Panc1 (cell line): ENCODE results near the gene MAGI2. TPM values are rescaled to one million over a fixed set of nuclear protein-coding genes. Genes with fewer than 3 reads are reported as not detected.

Experiments
- ATAC-seq: fragments of 200-7000 bp; cut with Tn5 transposase; 2 replicates; pipeline ENCODE4 v1.9.1; 2020; ENCODE audit warnings: mild to moderate bottlenecking, moderate library complexity
- BruUV-seq: library from RNA; stranded (reverse); fragments of 400-500 nt; replicated peaks from 2 replicates; lab custom pipeline; 2021; lab: Mats Ljungman, UMichigan
- CTCF ChIA-PET: fragments of 300-600 bp; sonication (Branson Sonifier 250); formaldehyde crosslinking; loops from one replicate; lab custom pipeline; 2022; ENCODE audit warnings: antibody characterized with exemption; lab: Charles Lee
- POLR2A ChIA-PET: fragments of 300-600 bp; sonication (Branson Sonifier 250); formaldehyde crosslinking; loops from one replicate; lab custom pipeline; 2022; ENCODE audit warnings: antibody characterized with exemption; lab: Charles Lee
- DNase-seq: peaks from one replicate; pipeline ENCODE4 v3.0.0-alpha.2; 2010; ENCODE audit warnings: low read depth, low spot score
- H3K27ac ChIP-seq: 2 replicates; pipeline ENCODE4 v1.5.1; 2011; ENCODE audit warnings: mild to moderate bottlenecking, low read length, inconsistent platforms
- H3K27me3 ChIP-seq: fragments of 200-500 bp; sonication (Bioruptor generic); 2 replicates; pipeline ENCODE4 v1.6.0; 2014; ENCODE audit warnings: low read length, inconsistent platforms; ENCODE audit not compliant: control insufficient read depth, insufficient read depth
- H3K36me3 ChIP-seq: fragments of 200-500 bp; sonication (Bioruptor generic); 2 replicates; pipeline ENCODE4 v1.5.1; 2014; ENCODE audit warnings: inconsistent platforms, mild to moderate bottlenecking, low read length, moderate library complexity; ENCODE audit not compliant: control insufficient read depth, insufficient read depth
- H3K4me1 ChIP-seq: 2 replicates; pipeline ENCODE4 v1.5.1; 2011; ENCODE audit warnings: inconsistent platforms, mild to moderate bottlenecking, low read length, moderate library complexity; ENCODE audit not compliant: control insufficient read depth, insufficient read depth
- H3K4me3 ChIP-seq, 2 experiments: 2 replicates each; pipeline ENCODE4 v1.5.1; 2011 to 2012; ENCODE audit warnings: low read depth in 2 of 2, low read length in 2 of 2, mild to moderate bottlenecking in 2 of 2, inconsistent platforms in 1 of 2, moderate library complexity in 1 of 2
- H3K9me3 ChIP-seq: fragments of 200-500 bp; sonication (Bioruptor generic); 2 replicates; pipeline ENCODE4 v1.5.1; 2014; ENCODE audit warnings: low read depth, mild to moderate bottlenecking, inconsistent platforms, low read length, moderate library complexity; ENCODE audit not compliant: control insufficient read depth, insufficient read depth
- CTCF ChIP-seq: fragments of 450-650 bp; IDR thresholded peaks from 2 replicates; pipeline ENCODE4 v1.5.1; 2017; ENCODE audit warnings: mild to moderate bottlenecking
- POLR2AphosphoS5 ChIP-seq: IDR thresholded peaks from 2 replicates; pipeline ENCODE4 v1.6.1; 2012; ENCODE audit warnings: mild to moderate bottlenecking, low read depth, low read length, moderate library complexity
- REST ChIP-seq, 2 experiments: IDR thresholded peaks; 2 replicates each; pipeline ENCODE4 v1.6.1; 2011 to 2012; ENCODE audit warnings: low read depth in 2 of 2, control low read depth in 1 of 2, low read length in 1 of 2, mild to moderate bottlenecking in 1 of 2, moderate library complexity in 1 of 2; ENCODE audit not compliant: insufficient read depth in 1 of 2
- SIN3A ChIP-seq: IDR thresholded peaks from 2 replicates; pipeline ENCODE4 v1.6.1; 2012; ENCODE audit warnings: low read depth, mild to moderate bottlenecking, low read length, moderate library complexity, borderline replicate concordance; ENCODE audit not compliant: insufficient read depth
- TCF7L2 ChIP-seq: IDR thresholded peaks from 2 replicates; pipeline ENCODE4 v1.6.1; 2011; ENCODE audit warnings: mild to moderate bottlenecking, low read depth, low read length, inconsistent platforms
- in situ Hi-C: cut with HindIII; loops from 2 replicates; pipeline ENCODE4 v1.10.0; 2016; ENCODE audit warnings: low sequenced_read_pairs, low pct_unique_long_range_greater_than_20kb
- intact Hi-C: fragments of 100-400 bp; cut with micrococcal nuclease; formaldehyde crosslinking; loops from one replicate; pipeline ENCODE4 v1.10.0; 2022; ENCODE audit not compliant: unreplicated experiment
- total RNA-seq: library from RNA; stranded (reverse); gene quantifications from one replicate; pipeline ENCODE4 v1.2.1, GENCODE V29; 2021; ENCODE audit not compliant: unreplicated experiment

Gene MAGI2
- total RNA-seq, 1 experiment from 2014 or later = 5.4 TPM

GRCh38 chr7:79008786-79009185, 444.7 kb downstream of the MAGI2 start:
- H3K9me3 ChIP-seq = no peaks in the 10 kb centered on the region
- intact Hi-C loops (no loop called here), in situ Hi-C loops (no loop called here)
- ChIA-PET POLR2A (no interaction called here), CTCF (no interaction called here)
- ATAC-seq (no peak), DNase-seq (no peak)
- BruUV-seq = no TSS peak
- H3K27me3 ChIP-seq = no peaks in the 10 kb centered on the region
- H3K27ac ChIP-seq = no peak overlapping the region
- H3K4me3 ChIP-seq = no peak overlapping the region
- no peaks in the 10 kb centered on the region for H3K4me1 ChIP-seq
- H3K36me3 ChIP-seq = no peaks in the 10 kb centered on the region
- TF ChIP-seq POLR2AphosphoS5 = no peak

- no TSS peak for BruUV-seq
- TF ChIP-seq SIN3A (no peak), CTCF (no peak), REST (IDR thresholded peaks at IDR 0.05; ENCODE audit: insufficient read depth in 1 of 2, low read depth in 2 of 2, low read length in 1 of 2) (no peak), TCF7L2 (no peak), POLR2AphosphoS5 (no peak)
- CTCF ChIA-PET = no interaction called here
- H3K9me3 ChIP-seq = no peaks in the 10 kb centered on the region
- in situ Hi-C loops (no loop called here), intact Hi-C loops (no loop called here)
- no peaks in the 10 kb centered on the region for H3K36me3 ChIP-seq
- no peaks in the 10 kb centered on the region for H3K27me3 ChIP-seq
- H3K4me3 ChIP-seq = no peak overlapping the region
- H3K4me1 ChIP-seq = no peaks in the 10 kb centered on the region
- no peak for ATAC-seq
- no peak for DNase-seq
- no peak overlapping the region for H3K27ac ChIP-seq
- POLR2A ChIA-PET = no interaction called here
Observed at GRCh38 chr7:78996013-78996412, 457.5 kb downstream of the MAGI2 start.

- intact Hi-C loops (no loop called here), in situ Hi-C loops (no loop called here)
- TF ChIP-seq POLR2AphosphoS5 (no peak), REST (IDR thresholded peaks at IDR 0.05; ENCODE audit: insufficient read depth in 1 of 2, low read depth in 2 of 2, low read length in 1 of 2) (no peak)
- DNase-seq (no peak), ATAC-seq (no peak)
- Histone ChIP-seq H3K4me1 (no peaks in the 10 kb centered on the region), H3K27ac (no peak overlapping the region), H3K27me3 (no peaks in the 10 kb centered on the region), H3K9me3 (no peaks in the 10 kb centered on the region), H3K36me3 (no peaks in the 10 kb centered on the region), H3K4me3 (no peak overlapping the region)
- ChIA-PET CTCF (no interaction called here), POLR2A (no interaction called here)
- BruUV-seq = no TSS peak
Observed at GRCh38 chr7:78993341-78993740, 460.1 kb downstream of the MAGI2 start.
